ENCODE data around the gene PGF. TPM values are rescaled to one million over a fixed set of nuclear protein-coding genes. Genes with fewer than 3 reads are reported as not detected.
"Not testable (repeated sequence)": the region's sequence is repeated elsewhere in the genome, so short reads cannot be mapped to it uniquely, and the experiment has no call there.

Gene PGF
- total RNA-seq, result under 1 TPM; 0.23 to 0.38 TPM

- Mint-ChIP-seq H3K4me3 (peak within 1 kb of the TSS; percentile 46), H3K27ac (no peak within 1 kb of the TSS), H3K36me3 (ENCODE audit: low read depth) (no peaks in the 10 kb centered on the region), H3K27me3 (peaks cover 8% of the 10 kb centered on the region), H3K4me1 (peaks cover 3% of the 10 kb centered on the region), H3K9me3 (no peaks in the 10 kb centered on the region)
- CTCF ChIA-PET, result interaction anchor here (1.4 to 3.5 kb wide), 3 partner anchors 10 to 133 kb away, joined by 4 to 15 read pairs (median 14); no protein-coding TSS in a partner anchor
- POLR2A ChIA-PET, result interaction anchor here (0.5 to 5.1 kb wide), 4 partner anchors 9 to 73 kb away, joined by 3 to 17 read pairs (median 4); no protein-coding TSS in a partner anchor
- peak; percentile 37 for DNase-seq
Measured at GRCh38 chr14:74955229-74956026, at the start of gene PGF. Gene PGF (minus strand): TSS chr14:74955597. CDS start chr14:74955242, 355 bp downstream.

GRCh38 chr14:75003250-75004027, 48.0 kb upstream of the PGF start:
- peaks cover 63% of the 10 kb centered on the region for H3K36me3 Mint-ChIP-seq (ENCODE audit: low read depth)
- ChIA-PET POLR2A (interaction anchor here (0.6 to 3.0 kb wide), 27 partner anchors 8 to 540 kb away, joined by 3 to 22 read pairs (median 4); partner anchors contain the start of genes ACYP1, PROX2, YLPM1 and ZC2HC1C), CTCF (interaction anchor here (1.2 to 2.4 kb wide), 8 partner anchors 10 to 142 kb away, joined by 3 to 12 read pairs (median 5); partner anchors contain the start of gene ACYP1)
- H3K27ac Mint-ChIP-seq, result peak overlapping the region; percentile 84
- peaks cover 49% of the 10 kb centered on the region for H3K4me1 Mint-ChIP-seq
- peak; percentile 21 for DNase-seq
- peak overlapping the region; percentile 92 for H3K4me3 Mint-ChIP-seq
- peaks cover 2% of the 10 kb centered on the region for H3K27me3 Mint-ChIP-seq
- peaks cover 4% of the 10 kb centered on the region for H3K9me3 Mint-ChIP-seq

GRCh38 chr14:75002392-75003249, 47.2 kb upstream of the PGF start, which contains the start of gene EIF2B2:
Gene EIF2B2 (plus strand): TSS chr14:75002921. CDS start chr14:75002991, 70 bp downstream.
- peaks cover 47% of the 10 kb centered on the region for H3K4me1 Mint-ChIP-seq
- POLR2A ChIA-PET, result interaction anchor here (0.6 to 3.0 kb wide), 26 partner anchors 8 to 540 kb away, joined by 3 to 22 read pairs (median 4); partner anchors contain the start of genes ACYP1, NEK9, PROX2 and RPS6KL1

DNA sequence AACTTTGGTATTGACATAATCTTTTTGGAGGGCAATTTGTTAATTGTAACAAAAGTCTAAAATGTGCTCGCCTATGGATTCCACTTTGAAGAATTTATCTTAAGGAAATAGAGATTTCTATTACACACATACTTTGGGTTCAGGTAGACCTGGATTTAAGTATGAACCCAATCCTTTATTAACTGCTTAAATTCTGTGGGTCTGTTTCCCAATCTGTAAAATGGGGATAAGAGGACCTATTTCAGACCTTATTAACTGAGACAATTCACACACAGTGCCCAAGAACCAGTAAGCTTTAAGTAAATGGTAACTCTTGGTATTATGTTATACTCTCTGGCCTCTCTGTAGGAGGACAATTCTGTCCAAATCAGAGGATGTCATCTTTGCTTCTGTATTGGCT, 46.5 kb upstream of the PGF start:
- no peak for DNase-seq
- Mint-ChIP-seq H3K4me1 (peaks cover 42% of the 10 kb centered on the region), H3K27me3 (peaks cover 3% of the 10 kb centered on the region), H3K27ac (peak overlapping the region; percentile 84), H3K9me3 (peaks cover 4% of the 10 kb centered on the region), H3K4me3 (peak overlapping the region; percentile 92), H3K36me3 (ENCODE audit: low read depth) (peaks cover 49% of the 10 kb centered on the region)
- ChIA-PET CTCF (interaction anchor here (1.1 to 2.4 kb wide), 3 partner anchors 49 to 95 kb away, joined by 3 to 7 read pairs (median 4); partner anchors contain the start of gene ACYP1), POLR2A (interaction anchor here (1.1 to 3.0 kb wide), 7 partner anchors 9 to 109 kb away, joined by 3 to 20 read pairs (median 4); partner anchors contain the start of gene ACYP1)

More at GRCh38 chr14:75002392-75003249, 47.2 kb upstream of the PGF start, which contains the start of gene EIF2B2:
- Mint-ChIP-seq H3K9me3 (peaks cover 4% of the 10 kb centered on the region), H3K36me3 (ENCODE audit: low read depth) (peaks cover 55% of the 10 kb centered on the region), H3K4me3 (peak within 1 kb of the TSS; percentile 92), H3K27me3 (peaks cover 3% of the 10 kb centered on the region), H3K27ac (peak within 1 kb of the TSS; percentile 84)
- CTCF ChIA-PET, result interaction anchor here (1.1 to 2.4 kb wide), 10 partner anchors 11 to 142 kb away, joined by 3 to 12 read pairs (median 4); partner anchors contain the start of gene ACYP1
- peak; percentile 99 for DNase-seq

GRCh38 chr14:75001261-75001660, 45.9 kb upstream of the PGF start:
- peaks cover 43% of the 10 kb centered on the region for H3K36me3 Mint-ChIP-seq (ENCODE audit: low read depth)
- H3K9me3 Mint-ChIP-seq, result peaks cover 4% of the 10 kb centered on the region
- H3K4me3 Mint-ChIP-seq, result no peak overlapping the region
- H3K27me3 Mint-ChIP-seq, result peaks cover 3% of the 10 kb centered on the region
- ChIA-PET CTCF (no interaction called here), POLR2A (interaction anchor here (2.6 kb wide), 1 partner anchor 10 kb away, joined by 8 read pairs; no protein-coding TSS in a partner anchor)
- no peak for DNase-seq
- peaks cover 35% of the 10 kb centered on the region for H3K4me1 Mint-ChIP-seq
- H3K27ac Mint-ChIP-seq, result no peak overlapping the region

DNA sequence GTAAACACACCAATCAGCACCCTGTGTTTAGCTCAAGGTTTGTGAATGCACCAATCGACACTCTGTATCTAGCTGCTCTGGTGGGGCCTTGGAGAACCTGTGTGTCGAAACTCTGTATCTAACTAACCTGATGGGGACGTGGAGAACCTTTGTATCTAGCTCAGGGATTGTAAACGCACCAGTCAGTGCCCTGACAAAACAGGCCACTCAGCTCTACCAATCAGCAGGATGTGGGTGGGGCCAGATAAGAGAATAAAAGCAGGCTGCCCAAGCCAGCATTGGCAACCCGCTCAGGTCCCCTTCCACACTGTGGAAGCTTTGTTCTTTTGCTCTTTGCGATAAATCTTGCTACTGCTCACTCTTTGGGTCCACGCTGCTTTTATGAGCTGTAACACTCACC, 40.4 kb upstream of the PGF start:
- POLR2A ChIA-PET; H3K4me1 Mint-ChIP-seq; H3K4me3 Mint-ChIP-seq; H3K27ac Mint-ChIP-seq; DNase-seq; H3K36me3 Mint-ChIP-seq (ENCODE audit: low read depth); H3K9me3 Mint-ChIP-seq; H3K27me3 Mint-ChIP-seq; CTCF ChIA-PET: not testable (repeated sequence)

- H3K9me3 Mint-ChIP-seq; CTCF ChIA-PET; H3K4me1 Mint-ChIP-seq; POLR2A ChIA-PET; H3K4me3 Mint-ChIP-seq; H3K36me3 Mint-ChIP-seq (ENCODE audit: low read depth); H3K27ac Mint-ChIP-seq; DNase-seq; H3K27me3 Mint-ChIP-seq: not testable (repeated sequence)
Measured at GRCh38 chr14:74994182-74994581, 38.8 kb upstream of the PGF start.

- CTCF ChIA-PET, result no interaction called here
- H3K4me3 Mint-ChIP-seq, result no peak overlapping the region
- no peaks in the 10 kb centered on the region for H3K36me3 Mint-ChIP-seq (ENCODE audit: low read depth)
- H3K27ac Mint-ChIP-seq, result no peak overlapping the region
- peaks cover 4% of the 10 kb centered on the region for H3K27me3 Mint-ChIP-seq
- no peaks in the 10 kb centered on the region for H3K9me3 Mint-ChIP-seq
- H3K4me1 Mint-ChIP-seq, result no peaks in the 10 kb centered on the region
- POLR2A ChIA-PET, result no interaction called here
- no peak for DNase-seq
Measured at GRCh38 chr14:74988993-74989392, 33.6 kb upstream of the PGF start.

GRCh38 chr14:74988131-74988530, 32.7 kb upstream of the PGF start:
- H3K4me3 Mint-ChIP-seq, result no peak overlapping the region
- no peaks in the 10 kb centered on the region for H3K36me3 Mint-ChIP-seq (ENCODE audit: low read depth)
- H3K4me1 Mint-ChIP-seq, result no peaks in the 10 kb centered on the region
- CTCF ChIA-PET, result no interaction called here
- no peak overlapping the region for H3K27ac Mint-ChIP-seq
- no peaks in the 10 kb centered on the region for H3K9me3 Mint-ChIP-seq
- POLR2A ChIA-PET, result interaction anchor here (0.9 kb wide), 2 partner anchors 14 to 16 kb away, joined by 3 to 5 read pairs; partner anchors contain the start of gene EIF2B2
- no peak for DNase-seq
- H3K27me3 Mint-ChIP-seq, result peaks cover 4% of the 10 kb centered on the region

GRCh38 chr14:74985806-74986205, 30.4 kb upstream of the PGF start:
- Mint-ChIP-seq H3K36me3 (ENCODE audit: low read depth) (no peaks in the 10 kb centered on the region), H3K27ac (no peak overlapping the region), H3K4me3 (no peak overlapping the region), H3K4me1 (no peaks in the 10 kb centered on the region), H3K9me3 (no peaks in the 10 kb centered on the region), H3K27me3 (peaks cover 4% of the 10 kb centered on the region)
- POLR2A ChIA-PET, result no interaction called here
- CTCF ChIA-PET, result no interaction called here
- DNase-seq, result no peak

GRCh38 chr14:74985028-74985310, 29.6 kb upstream of the PGF start:
- H3K36me3 Mint-ChIP-seq (ENCODE audit: low read depth), result no peaks in the 10 kb centered on the region
- H3K27ac Mint-ChIP-seq, result no peak overlapping the region
- ChIA-PET CTCF (no interaction called here), POLR2A (no interaction called here)
- no peaks in the 10 kb centered on the region for H3K9me3 Mint-ChIP-seq
- no peak overlapping the region for H3K4me3 Mint-ChIP-seq
- H3K4me1 Mint-ChIP-seq, result no peaks in the 10 kb centered on the region
- H3K27me3 Mint-ChIP-seq, result peaks cover 1% of the 10 kb centered on the region
- no peak for DNase-seq

All from activated CD4-positive, alpha-beta memory T cell treated with anti-CD3 and anti-CD28 coated beads, Interleukin-2, amount 10 ng/mL, durations not matched to agents 7 days and 5 days (primary cell).